Raji (cell line): Measurements from ENCODE around the gene ZDHHC8.

ENCODE experiments used
- POLR2A ChIP-seq: IDR thresholded peaks from 2 replicates; pipeline ENCODE4 v1.6.1; 2011; ENCODE audit warnings: low read depth, low read length, control low read depth; ENCODE audit not compliant: insufficient read depth

ZDHHC8 gene

GRCh38 chr22:20139391-20140106, 7.9 kb downstream of the ZDHHC8 start:
- no peak for TF ChIP-seq POLR2A

- TF ChIP-seq POLR2A: no peak
Measured at GRCh38 chr22:20140107-20140445, 8.5 kb downstream of the ZDHHC8 start.

- TF ChIP-seq POLR2A: no peak
Measured at GRCh38 chr22:20140521-20140964, 8.9 kb downstream of the ZDHHC8 start.

- TF ChIP-seq POLR2A: no peak
Measured at GRCh38 chr22:20141186-20142077, 9.8 kb downstream of the ZDHHC8 start.

- TF ChIP-seq POLR2A: no peak
Measured at GRCh38 chr22:20142711-20143621, 11.4 kb downstream of the ZDHHC8 start.

GRCh38 chr22:20143883-20144665, 12.5 kb downstream of the ZDHHC8 start:
- no peak for TF ChIP-seq POLR2A

GRCh38 chr22:20145206-20145831, 13.7 kb downstream of the ZDHHC8 start:
- no peak for TF ChIP-seq POLR2A

GRCh38 chr22:20145832-20146223, 14.2 kb downstream of the ZDHHC8 start:
- no peak for TF ChIP-seq POLR2A

GRCh38 chr22:20146777-20147176, 15.2 kb downstream of the ZDHHC8 start:
- TF ChIP-seq POLR2A: no peak

- TF ChIP-seq POLR2A: no peak
Measured at GRCh38 chr22:20147237-20147988, 15.8 kb downstream of the ZDHHC8 start.

GRCh38 chr22:20148414-20148813, 16.8 kb downstream of the ZDHHC8 start:
- TF ChIP-seq POLR2A: no peak

- TF ChIP-seq POLR2A: no peak
Measured at GRCh38 chr22:20149257-20150250, 17.9 kb downstream of the ZDHHC8 start.
